Measurements from ENCODE around the gene BAD. TPM values are rescaled to one million over a fixed set of nuclear protein-coding genes. Genes with fewer than 3 reads are reported as not detected.
A peak's percentile ranks its signal among the peaks of the same experiment; 100 is the strongest.
"Not testable (repeated sequence)": the region's sequence is repeated elsewhere in the genome, so short reads cannot be mapped to it uniquely, and the experiment has no call there.

BAD gene
- total and polyA plus RNA-seq, 8 donors: 45.0 to 71.4 (median 55.1) TPM

GRCh38 chr11:64314805-64315561 is 30.5 kb upstream of the BAD start:
- no peaks in the 10 kb centered on the region for H3K27me3 ChIP-seq
- no peak for TF ChIP-seq CTCF (IDR thresholded peaks at IDR 0.05)
- intact Hi-C loops (cut with DNase I): no loop called here
- H3K4me3 ChIP-seq: no peak overlapping the region
- H3K9me3 ChIP-seq: no peaks in the 10 kb centered on the region
- ATAC-seq (no peak), DNase-seq (no peak)
- H3K4me1 ChIP-seq: peaks cover 5 to 41% of the 10 kb centered on the region in 2 donors
- H3K36me3 ChIP-seq: peaks cover 0 to 53% of the 10 kb centered on the region in 2 donors
- H3K27ac ChIP-seq: no peak overlapping the region

- Histone ChIP-seq H3K9me3 (no peaks in the 10 kb centered on the region), H3K36me3 (peaks cover 0 to 53% of the 10 kb centered on the region in 2 donors), H3K4me1 (peaks cover 5 to 37% of the 10 kb centered on the region in 2 donors), H3K27me3 (no peaks in the 10 kb centered on the region), H3K4me3 (no peak overlapping the region), H3K27ac (peak overlapping the region in 1 of 2 donors; percentile 37)
- ATAC-seq (no peak), DNase-seq (no peak)
- intact Hi-C loops (cut with DNase I): no loop called here
- no peak for TF ChIP-seq CTCF (IDR thresholded peaks at IDR 0.05)
These were observed 29.8 kb upstream of the BAD start for GRCh38 chr11:64314146-64314804.

- peaks cover 0 to 59% of the 10 kb centered on the region in 2 donors for H3K36me3 ChIP-seq
- TF ChIP-seq CTCF (IDR thresholded peaks at IDR 0.05): no peak
- H3K27me3 ChIP-seq: no peaks in the 10 kb centered on the region
- no peak for ATAC-seq
- H3K27ac ChIP-seq: peak overlapping the region; percentile 7 to 37
- no peak overlapping the region for H3K4me3 ChIP-seq
- peaks cover 0 to 30% of the 10 kb centered on the region in 2 donors for H3K4me1 ChIP-seq
- H3K9me3 ChIP-seq: no peaks in the 10 kb centered on the region
- DNase-seq: peak in 2 of 4 donors; percentile 42 to 78
- intact Hi-C loops (cut with DNase I): no loop called here
These were observed 29.2 kb upstream of the BAD start for GRCh38 chr11:64313491-64314145.

GRCh38 chr11:64312947-64313346 is 28.5 kb upstream of the BAD start:
- H3K4me1 ChIP-seq: peaks cover 0 to 29% of the 10 kb centered on the region in 2 donors
- intact Hi-C loops (cut with DNase I): no loop called here
- ATAC-seq (no peak), DNase-seq (no peak)
- H3K4me3 ChIP-seq: no peak overlapping the region
- no peaks in the 10 kb centered on the region for H3K27me3 ChIP-seq
- H3K36me3 ChIP-seq: peaks cover 0 to 65% of the 10 kb centered on the region in 2 donors
- no peak for TF ChIP-seq CTCF (IDR thresholded peaks at IDR 0.05)
- H3K9me3 ChIP-seq: no peaks in the 10 kb centered on the region
- no peak overlapping the region for H3K27ac ChIP-seq

- intact Hi-C loops (cut with DNase I); ATAC-seq; DNase-seq; H3K27ac ChIP-seq; H3K9me3 ChIP-seq; H3K4me3 ChIP-seq; H3K27me3 ChIP-seq: not testable (repeated sequence)
- peaks cover 0 to 34% of the 10 kb centered on the region in 2 donors for H3K36me3 ChIP-seq
- peaks cover 14 to 36% of the 10 kb centered on the region in 2 donors for H3K4me1 ChIP-seq
These were observed 23.3 kb upstream of the BAD start for GRCh38 chr11:64307795-64308194.
